ENCODE data around the gene MOB3B.

Gene MOB3B

DNA sequence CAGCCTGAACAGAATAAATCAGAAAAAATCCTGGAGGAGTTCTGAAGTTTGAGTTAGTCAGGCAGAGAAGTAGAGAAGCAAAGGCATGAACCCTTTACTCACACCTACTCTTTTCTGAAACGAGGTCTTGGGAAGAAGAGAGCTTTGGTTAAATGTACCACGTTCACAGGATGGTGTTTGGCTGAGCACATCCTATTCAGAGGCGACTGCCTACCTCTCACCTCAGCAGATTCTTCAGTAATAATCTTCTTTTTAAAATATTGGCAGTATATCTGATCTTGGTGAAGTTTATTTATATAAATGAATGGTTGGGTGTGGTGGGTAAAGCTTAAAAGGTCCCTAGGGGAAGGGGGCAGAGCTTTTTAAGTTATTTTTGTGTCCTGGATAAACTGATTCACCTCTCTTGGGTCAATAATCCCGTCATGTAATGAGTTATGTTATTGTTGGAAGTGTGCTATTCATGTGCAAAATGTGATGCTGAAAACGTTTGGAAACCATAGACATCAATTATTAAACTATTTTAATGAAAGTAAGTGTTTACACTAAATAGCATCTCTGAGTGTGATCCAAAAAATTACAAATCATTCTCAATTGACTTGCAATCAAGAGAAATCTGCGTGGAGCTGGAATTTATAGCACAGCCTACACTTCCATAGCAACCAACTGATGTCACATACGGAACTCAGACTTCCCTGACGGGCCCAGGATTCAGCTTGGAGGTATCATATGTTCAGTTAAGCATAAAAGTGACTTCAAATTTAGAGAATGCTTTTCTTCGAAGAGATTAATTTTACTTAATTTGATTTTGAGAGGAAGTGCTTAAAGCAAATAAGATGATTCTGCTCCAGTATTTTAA, 138.3 kb downstream of the MOB3B start:
- DNase-seq (ENCODE audit: low spot score), result no peak

GRCh38 chr9:27388150-27388549, 141.5 kb downstream of the MOB3B start:
- DNase-seq (ENCODE audit: low spot score), result no peak

GRCh38 chr9:27387722-27388121, 141.9 kb downstream of the MOB3B start:
- no peak for DNase-seq (ENCODE audit: low spot score)

DNA sequence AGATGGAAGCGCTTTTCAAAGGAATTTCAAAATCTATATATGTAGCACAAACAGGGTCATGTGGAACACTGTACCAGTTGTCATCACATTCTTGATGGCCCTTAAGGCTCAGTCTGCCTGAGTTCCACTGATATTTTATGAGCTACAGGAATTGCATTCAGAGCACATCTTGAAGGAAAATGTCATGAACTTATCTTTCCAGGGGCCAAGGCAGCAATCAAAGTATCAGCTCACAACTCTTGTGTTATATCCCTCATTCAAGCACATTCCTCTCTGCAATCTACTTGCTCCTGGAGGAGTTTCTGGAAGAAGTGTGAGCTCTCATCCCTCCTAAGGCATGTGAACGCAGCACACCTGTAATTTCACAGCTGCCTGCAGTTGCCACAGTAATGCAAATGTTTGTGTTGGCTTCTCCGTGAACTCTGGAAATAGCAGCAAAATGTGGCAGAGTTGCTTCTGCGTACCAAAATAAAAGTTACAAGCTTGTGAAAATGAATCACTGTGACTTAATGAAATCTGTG, 143.0 kb downstream of the MOB3B start:
- DNase-seq (ENCODE audit: low spot score), result no peak

DNA sequence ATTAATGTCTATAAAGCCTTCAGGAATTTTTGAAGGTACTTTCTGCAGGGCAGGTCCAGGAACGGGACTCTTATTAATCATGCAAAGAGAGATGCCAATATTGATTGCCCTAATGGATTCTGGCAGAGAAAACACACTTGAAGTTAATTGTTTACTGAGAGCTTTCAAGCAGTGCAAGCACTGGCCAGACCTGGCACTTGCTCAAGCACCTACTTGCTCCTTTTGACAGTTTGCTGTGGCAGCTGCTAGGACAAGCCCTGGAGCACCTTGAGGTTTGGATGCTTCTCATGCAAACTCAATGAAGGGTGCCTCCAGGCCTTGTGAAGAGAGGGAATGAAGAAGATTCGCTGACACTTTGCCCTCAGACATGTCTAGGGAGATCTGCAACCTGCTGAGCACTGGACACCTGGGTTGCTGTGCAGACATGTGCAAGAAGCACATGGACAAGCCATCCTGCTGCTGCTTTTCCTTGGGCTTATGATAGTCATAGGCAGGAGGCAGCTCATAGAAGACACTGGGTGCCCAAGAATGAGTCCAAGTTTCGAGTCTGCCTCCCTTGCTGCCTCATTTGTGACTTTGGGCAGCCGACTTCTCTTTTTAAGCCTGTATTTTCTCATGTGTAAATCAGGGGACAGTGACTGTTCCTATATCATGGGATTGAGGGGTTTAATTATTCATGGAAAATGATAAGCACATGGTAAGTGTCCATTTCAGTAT, 143.8 kb downstream of the MOB3B start:
- DNase-seq (ENCODE audit: low spot score), result no peak

- DNase-seq (ENCODE audit: low spot score), result no peak
These were observed 145.2 kb downstream of the MOB3B start for GRCh38 chr9:27384262-27385014.

DNA sequence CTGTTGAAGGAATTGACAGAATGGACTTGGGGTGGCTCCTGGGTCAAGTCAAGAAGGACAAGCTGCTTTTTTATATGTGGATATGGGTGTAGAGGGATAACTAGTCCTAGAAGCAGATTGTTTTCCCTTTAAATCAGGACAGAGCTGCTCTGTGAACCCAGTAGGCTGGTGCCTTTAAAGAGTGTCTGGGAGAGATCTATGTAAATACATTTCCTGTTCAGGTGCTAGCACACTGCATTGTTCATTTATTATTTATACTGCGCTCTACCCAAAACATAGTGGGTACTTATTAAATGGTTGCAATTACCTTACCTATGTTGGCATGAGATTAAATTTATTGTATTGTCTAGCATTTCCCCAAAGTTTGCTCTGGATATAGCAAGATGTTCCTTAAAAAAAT, 146.1 kb downstream of the MOB3B start:
- DNase-seq (ENCODE audit: low spot score), result no peak

DNA sequence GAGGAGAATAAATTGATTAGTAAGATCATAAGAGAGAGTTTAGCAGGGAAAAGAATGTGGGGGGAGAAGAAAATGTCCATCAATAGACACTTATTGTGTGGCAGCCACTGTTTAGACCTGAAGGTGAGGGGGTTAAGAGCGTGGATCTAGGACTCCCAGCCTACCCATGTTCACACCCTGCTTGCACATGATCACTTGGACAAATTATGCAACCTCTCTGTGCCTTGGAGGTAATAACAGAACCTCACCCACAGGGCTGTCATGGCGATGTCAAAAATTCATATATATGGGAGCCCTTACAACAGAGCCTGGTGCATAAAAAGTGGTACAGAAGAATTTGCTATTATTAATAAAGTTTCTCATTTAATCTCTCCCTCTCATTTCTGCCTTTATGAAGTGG, 146.6 kb downstream of the MOB3B start:
- no peak for DNase-seq (ENCODE audit: low spot score)

- no peak for DNase-seq (ENCODE audit: low spot score)
These were observed 147.3 kb downstream of the MOB3B start for GRCh38 chr9:27382308-27382707.

DNA sequence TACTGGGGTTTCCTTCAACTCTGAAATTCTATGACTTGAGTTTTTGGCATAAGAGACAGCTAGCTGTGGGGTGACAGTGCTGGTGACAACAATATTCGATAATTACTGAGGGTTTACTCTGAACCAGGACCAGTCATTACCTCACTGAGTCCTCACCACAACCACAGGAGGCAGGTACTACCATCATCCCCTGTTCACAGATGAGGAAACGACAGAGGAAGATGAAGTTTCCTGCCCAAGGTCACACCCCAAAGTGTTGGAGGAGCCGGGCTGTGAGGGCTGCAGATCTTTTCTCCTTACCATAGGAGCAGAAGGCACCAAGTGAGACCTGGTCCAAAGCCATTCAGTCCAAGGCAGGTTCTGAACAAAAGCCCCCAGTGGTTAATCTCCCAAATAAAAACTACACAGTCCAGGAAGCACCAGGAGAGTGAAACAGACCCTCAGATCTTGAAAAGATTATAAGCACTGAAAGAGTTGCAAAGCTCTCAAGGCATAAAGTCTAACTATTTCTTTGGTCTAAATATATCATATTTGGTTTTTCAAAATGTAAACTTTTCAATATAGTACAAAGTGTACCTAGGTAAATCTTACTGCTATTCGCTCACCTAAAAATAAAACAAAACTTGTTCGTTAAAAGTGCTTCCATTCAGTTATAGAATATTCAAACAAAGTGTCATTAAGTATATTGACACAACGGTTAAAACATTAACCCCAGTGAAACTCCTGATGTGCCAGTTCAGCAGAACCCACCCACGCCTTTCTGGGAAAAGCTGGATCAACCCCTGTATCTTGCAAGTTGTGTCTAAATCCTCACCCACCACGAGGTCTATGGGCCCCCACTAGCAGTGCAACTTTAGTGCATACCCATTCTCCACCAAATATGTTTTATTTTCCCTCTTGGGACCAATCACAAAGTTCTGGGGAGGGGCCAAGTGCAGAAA, 150.0 kb downstream of the MOB3B start:
- no peak for DNase-seq (ENCODE audit: low spot score)

- no peak for DNase-seq (ENCODE audit: low spot score)
These were observed 151.7 kb downstream of the MOB3B start for GRCh38 chr9:27377811-27378456.

- no peak for DNase-seq (ENCODE audit: low spot score)
These were observed 152.3 kb downstream of the MOB3B start for GRCh38 chr9:27377147-27377807.

DNA sequence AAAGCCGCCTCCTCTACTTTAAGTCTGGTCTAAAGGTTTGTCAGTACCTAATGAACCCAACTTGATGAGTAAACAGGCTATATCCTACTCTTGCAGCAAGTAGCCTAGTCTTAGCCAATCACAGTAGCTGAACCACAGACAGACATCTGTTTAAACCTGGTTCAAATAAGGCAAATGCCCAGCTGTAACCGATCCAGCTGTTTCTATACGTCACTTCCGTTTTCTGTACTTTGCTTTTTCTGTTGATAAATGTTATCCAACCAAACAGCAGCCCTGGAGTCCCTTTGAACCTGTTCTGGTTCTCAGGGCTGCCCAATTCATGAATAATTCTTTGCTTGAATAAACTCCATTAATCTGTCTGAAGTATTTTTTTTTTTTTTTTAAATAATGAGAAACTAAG, 155.8 kb downstream of the MOB3B start:
- no peak for DNase-seq (ENCODE audit: low spot score)

DNA sequence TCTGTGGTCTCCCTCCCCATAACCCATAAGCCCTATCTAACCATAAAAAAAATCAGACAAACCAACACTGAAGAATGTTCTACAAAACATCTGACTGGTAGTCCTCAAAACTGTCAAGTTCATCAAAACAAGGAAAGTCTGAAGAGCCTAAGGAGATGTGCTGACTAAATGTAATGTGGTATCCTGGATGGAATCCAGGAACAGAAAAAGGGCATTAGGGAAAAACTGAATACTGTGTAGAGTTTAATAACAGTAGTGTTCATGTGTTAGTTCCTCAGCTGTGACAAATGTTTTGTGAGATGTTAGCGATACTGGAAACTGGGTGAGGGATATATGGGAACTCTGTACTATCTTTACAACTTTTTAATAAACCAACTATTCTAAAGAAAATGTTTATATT, 157.0 kb downstream of the MOB3B start:
- no peak for DNase-seq (ENCODE audit: low spot score)

DNA sequence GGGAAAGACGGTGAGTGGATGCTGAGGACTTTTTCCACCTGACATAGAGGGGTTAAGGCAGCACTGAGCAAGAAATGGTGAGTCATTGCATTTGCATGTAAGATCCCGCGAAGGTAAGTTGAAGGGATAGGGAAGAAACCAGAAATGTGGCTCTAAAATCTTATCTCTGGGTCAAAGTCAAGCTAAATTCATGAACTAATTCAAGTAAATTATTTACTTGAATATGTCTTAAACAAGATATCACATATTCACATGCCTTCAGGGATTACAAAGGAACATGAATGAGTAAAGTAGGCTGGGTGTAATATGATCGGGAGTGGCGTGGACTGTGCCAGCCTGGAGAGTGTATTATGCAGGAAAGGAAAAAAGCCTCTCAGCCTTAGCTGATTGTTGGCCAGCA, 158.2 kb downstream of the MOB3B start:
- DNase-seq (ENCODE audit: low spot score), result no peak

DNA sequence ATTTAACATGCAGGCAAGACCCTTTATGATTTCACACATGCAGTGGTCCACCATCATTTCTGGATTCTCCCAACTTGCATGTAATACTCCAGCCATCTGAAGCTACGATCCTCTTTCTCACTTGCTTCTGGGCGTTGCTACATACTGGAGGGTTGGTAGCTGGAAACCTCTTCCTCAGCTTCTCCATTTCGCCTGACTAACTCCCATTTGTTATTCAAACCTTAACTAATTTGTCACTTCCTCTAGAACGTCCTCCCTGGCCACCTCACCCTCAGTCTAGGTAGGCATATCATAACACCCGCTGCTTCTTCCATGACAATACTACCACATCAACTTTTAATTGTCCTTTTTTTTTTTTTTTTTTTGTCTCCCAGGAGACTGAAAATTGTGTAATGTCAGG, 160.0 kb downstream of the MOB3B start:
- no peak for DNase-seq (ENCODE audit: low spot score)

GRCh38 chr9:27368316-27368985, 161.2 kb downstream of the MOB3B start:
- DNase-seq (ENCODE audit: low spot score), result no peak

DNA sequence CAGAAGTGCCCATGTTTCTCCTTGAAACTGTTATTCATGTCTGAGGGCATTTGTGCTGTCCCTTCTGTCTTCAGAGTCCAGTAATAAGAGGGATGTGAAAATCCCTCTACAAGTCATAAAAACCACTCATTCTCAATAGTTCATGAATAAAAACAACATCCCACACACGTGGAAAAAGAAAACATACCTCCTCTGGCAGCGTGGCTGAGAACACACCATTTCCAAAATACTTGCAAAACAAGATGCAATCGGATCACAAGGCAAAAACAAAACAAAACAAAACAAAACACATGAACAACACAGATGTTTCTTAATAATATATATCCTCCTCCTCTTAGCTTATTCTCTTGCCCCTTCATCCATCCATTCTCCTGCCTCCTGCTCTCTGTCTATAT, 161.7 kb downstream of the MOB3B start:
- no peak for DNase-seq (ENCODE audit: low spot score)

DNA sequence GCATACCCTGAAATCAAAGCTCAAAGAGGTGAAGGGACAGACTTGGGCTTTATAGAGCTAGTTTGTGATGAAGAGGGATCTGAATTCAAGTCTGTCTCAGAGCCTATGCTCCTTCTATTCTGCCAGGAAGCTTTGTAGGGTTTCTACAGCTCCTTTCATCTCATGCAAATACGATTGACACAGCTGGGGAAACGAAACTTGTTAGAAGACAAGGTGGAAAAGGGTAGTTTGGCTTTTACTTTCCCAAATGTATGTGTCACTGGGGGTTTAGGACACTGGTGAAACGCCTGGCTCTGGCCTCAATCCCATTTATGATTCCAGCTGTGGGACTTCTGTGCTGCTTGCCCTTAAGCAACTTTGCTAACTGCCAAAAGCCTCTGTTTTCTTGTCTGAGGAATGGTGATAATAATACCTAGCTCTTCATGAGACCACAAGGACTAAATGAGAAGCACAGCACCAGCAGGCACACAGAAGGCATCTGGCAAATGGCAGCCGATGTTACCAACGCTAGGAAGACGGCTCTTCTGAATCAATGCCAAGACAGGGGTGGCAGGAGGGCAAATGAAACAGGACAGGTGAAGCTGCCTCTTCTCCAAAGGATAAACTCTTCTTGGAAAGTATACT, 162.3 kb downstream of the MOB3B start:
- DNase-seq (ENCODE audit: low spot score), result no peak
